Loucy (cell line): Measurements from ENCODE around the gene SLC35B2.

Source experiments
- H2AFZ ChIP-seq: fragments of 200-600 bp; sonication (generic); 2 replicates; pipeline ENCODE4 v1.6.0; 2016; ENCODE audit warnings: antibody characterized with exemption, mild to moderate bottlenecking, low read length, moderate library complexity
- H3F3A ChIP-seq: fragments of 200-600 bp; 2 replicates; pipeline ENCODE4 v1.6.0; 2016; ENCODE audit warnings: antibody characterized with exemption, low read depth, mild to moderate bottlenecking
- H3K27me3 ChIP-seq: fragments of 200-600 bp; sonication (generic); 2 replicates; pipeline ENCODE4 v1.6.1; 2014; ENCODE audit warnings: low read length, mild to moderate bottlenecking; ENCODE audit not compliant: insufficient read depth, poor library complexity, severe bottlenecking
- H3K36me3 ChIP-seq: fragments of 200-600 bp; sonication (generic); 2 replicates; pipeline ENCODE4 v1.6.1; 2016; ENCODE audit warnings: low read length; ENCODE audit not compliant: insufficient read depth
- H3K4me1 ChIP-seq: fragments of 200-600 bp; sonication (generic); 2 replicates; pipeline ENCODE4 v1.5.1; 2014; ENCODE audit warnings: low read length, mild to moderate bottlenecking; ENCODE audit not compliant: insufficient read depth, poor library complexity, severe bottlenecking
- H3K4me2 ChIP-seq: fragments of 200-600 bp; sonication (generic); 2 replicates; pipeline ENCODE4 v1.6.0; 2014; ENCODE audit warnings: antibody characterized with exemption, low read length, low read depth, mild to moderate bottlenecking; ENCODE audit not compliant: poor library complexity, severe bottlenecking
- H3K4me3 ChIP-seq: fragments of 200-600 bp; sonication (generic); 2 replicates; pipeline ENCODE4 v1.5.1; 2014; ENCODE audit warnings: low read length, mild to moderate bottlenecking, mixed read lengths; ENCODE audit not compliant: poor library complexity, severe bottlenecking
- H3K79me2 ChIP-seq: fragments of 200-600 bp; sonication (generic); 2 replicates; pipeline ENCODE4 v1.6.1; 2014; ENCODE audit warnings: low read length; ENCODE audit not compliant: insufficient read depth
- H3K9ac ChIP-seq: fragments of 200-600 bp; sonication (generic); 2 replicates; pipeline ENCODE4 v1.6.0; 2014; ENCODE audit warnings: mild to moderate bottlenecking, low read depth, low read length, moderate library complexity; ENCODE audit not compliant: poor library complexity, severe bottlenecking
- H3K9me2 ChIP-seq: fragments of 200-600 bp; sonication (generic); replicated peaks from 2 replicates; pipeline ENCODE4 v1.6.1; 2016; ENCODE audit warnings: low read depth, low read length, mixed read lengths
- H3K9me3 ChIP-seq: fragments of 200-600 bp; sonication (generic); 2 replicates; pipeline ENCODE4 v1.6.1; 2014; ENCODE audit warnings: mild to moderate bottlenecking, antibody characterized with exemption, low read length, low read depth; ENCODE audit not compliant: insufficient read depth
- H4K20me1 ChIP-seq: fragments of 200-600 bp; sonication (generic); 2 replicates; pipeline ENCODE4 v1.6.0; 2014; ENCODE audit warnings: antibody characterized with exemption, low read length, mild to moderate bottlenecking; ENCODE audit not compliant: insufficient read depth, poor library complexity, severe bottlenecking
- CTCF ChIP-seq: fragments of 200-600 bp; sonication (generic); conservative IDR thresholded peaks from 2 replicates; pipeline ENCODE4 v1.5.1; 2014; ENCODE audit warnings: mild to moderate bottlenecking, antibody characterized with exemption, low read length
- EZH2phosphoT487 ChIP-seq: fragments of 200-600 bp; IDR thresholded peaks from 2 replicates; pipeline ENCODE4 v1.6.1; 2018; ENCODE audit warnings: antibody characterized with exemption, mild to moderate bottlenecking, moderate library complexity, borderline replicate concordance

Gene SLC35B2

GRCh38 chr6:44278774-44279697, 21.7 kb upstream of the SLC35B2 start:
- H4K20me1 ChIP-seq = no peaks in the 10 kb centered on the region
- no peaks in the 10 kb centered on the region for H3K27me3 ChIP-seq
- H3F3A ChIP-seq = no peaks in the 10 kb centered on the region
- no peak overlapping the region for H2AFZ ChIP-seq
- H3K79me2 ChIP-seq = no peaks in the 10 kb centered on the region
- H3K9me3 ChIP-seq = no peaks in the 10 kb centered on the region
- no peak overlapping the region for H3K4me3 ChIP-seq
- H3K4me1 ChIP-seq = no peaks in the 10 kb centered on the region
- no peak overlapping the region for H3K4me2 ChIP-seq
- H3K9ac ChIP-seq = no peak overlapping the region
- H3K36me3 ChIP-seq = no peaks in the 10 kb centered on the region
- no peak for TF ChIP-seq EZH2phosphoT487
- no peak for TF ChIP-seq CTCF
- no peaks in the 10 kb centered on the region for H3K9me2 ChIP-seq

- H3K4me1 ChIP-seq = no peaks in the 10 kb centered on the region
- H3K9ac ChIP-seq = no peak overlapping the region
- H3K4me3 ChIP-seq = no peak overlapping the region
- TF ChIP-seq CTCF (no peak), EZH2phosphoT487 (no peak)
- H3K79me2 ChIP-seq = no peaks in the 10 kb centered on the region
- no peaks in the 10 kb centered on the region for H3F3A ChIP-seq
- no peaks in the 10 kb centered on the region for H3K9me3 ChIP-seq
- no peaks in the 10 kb centered on the region for H4K20me1 ChIP-seq
- no peaks in the 10 kb centered on the region for H3K9me2 ChIP-seq
- no peak overlapping the region for H3K4me2 ChIP-seq
- no peaks in the 10 kb centered on the region for H3K36me3 ChIP-seq
- no peaks in the 10 kb centered on the region for H3K27me3 ChIP-seq
- H2AFZ ChIP-seq = no peak overlapping the region
Observed at GRCh38 chr6:44278315-44278714, 21.0 kb upstream of the SLC35B2 start.

- no peak overlapping the region for H3K4me3 ChIP-seq
- no peak overlapping the region for H3K4me2 ChIP-seq
- H3K9ac ChIP-seq = no peak overlapping the region
- H3K79me2 ChIP-seq = no peaks in the 10 kb centered on the region
- H2AFZ ChIP-seq = no peak overlapping the region
- H4K20me1 ChIP-seq = no peaks in the 10 kb centered on the region
- no peaks in the 10 kb centered on the region for H3F3A ChIP-seq
- H3K9me3 ChIP-seq = no peaks in the 10 kb centered on the region
- TF ChIP-seq CTCF (no peak), EZH2phosphoT487 (no peak)
- H3K9me2 ChIP-seq = no peaks in the 10 kb centered on the region
- no peaks in the 10 kb centered on the region for H3K27me3 ChIP-seq
- no peaks in the 10 kb centered on the region for H3K36me3 ChIP-seq
- H3K4me1 ChIP-seq = no peaks in the 10 kb centered on the region
Observed at GRCh38 chr6:44277763-44278162, 20.4 kb upstream of the SLC35B2 start.
